A673 (cell line): ENCODE measurements around the gene MOSPD3.

ENCODE experiments used
- EZH2 ChIP-seq: fragments of 200-600 bp; sonication (generic); IDR thresholded peaks from 2 replicates; pipeline ENCODE4 v1.6.1; 2017; ENCODE audit warnings: borderline replicate concordance, low read depth, mild to moderate bottlenecking, mixed read lengths, antibody characterized with exemption, low read length; ENCODE audit not compliant: poor library complexity, severe bottlenecking
- TF ChIP-seq, protein P1 (sequence below): fragments of 300-800, 200-600 bp; sonication (generic); conservative IDR thresholded peaks from 2 replicates; pipeline ENCODE4 v1.5.1; 2017; ENCODE audit warnings: low read depth, mild to moderate bottlenecking, antibody characterized with exemption, low read length, moderate library complexity, mixed read lengths

DNA sequence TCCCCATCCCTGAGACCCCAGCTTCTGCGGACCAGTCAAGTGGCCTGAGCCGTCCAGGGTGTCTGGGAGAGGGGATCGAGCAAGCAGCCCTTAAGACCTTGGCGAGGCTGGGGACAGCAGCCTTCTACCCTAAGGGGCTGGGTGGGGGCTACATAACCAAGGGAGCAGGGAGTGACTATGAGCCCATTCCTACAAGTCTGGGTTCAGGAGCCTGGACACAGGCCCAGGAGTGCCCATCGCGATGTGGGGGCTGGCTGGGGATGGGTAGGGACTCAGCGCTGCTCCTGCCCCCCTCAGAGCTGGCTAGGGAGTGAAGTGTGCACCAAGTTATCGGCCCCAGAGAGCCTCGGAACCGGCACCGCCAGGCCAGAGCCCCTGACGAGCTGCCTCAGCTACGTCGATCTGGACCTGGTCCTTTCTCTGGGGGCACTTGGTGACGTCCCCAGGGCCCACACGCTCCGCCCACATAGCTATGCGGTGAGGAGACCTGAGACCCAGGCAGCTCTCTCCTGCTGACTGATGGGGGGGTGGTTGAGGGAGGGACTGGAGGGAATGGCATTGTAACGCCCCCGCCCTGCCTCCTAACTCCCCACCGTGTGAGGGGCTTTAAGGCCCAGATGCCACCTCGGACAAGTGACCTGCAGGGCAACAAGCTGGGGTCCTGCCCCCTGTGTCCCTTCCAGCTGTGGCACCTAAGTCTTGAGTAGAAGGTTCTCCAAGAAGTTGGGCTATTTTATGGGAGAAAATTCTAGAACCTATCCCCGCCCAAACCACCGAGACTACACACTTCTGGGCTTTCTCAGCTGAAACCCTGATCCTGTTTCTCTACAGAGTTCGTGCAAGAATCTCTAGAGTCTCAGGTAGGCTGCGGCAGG is 41.1 kb upstream of the MOSPD3 start:
- TF ChIP-seq, protein P1, sequence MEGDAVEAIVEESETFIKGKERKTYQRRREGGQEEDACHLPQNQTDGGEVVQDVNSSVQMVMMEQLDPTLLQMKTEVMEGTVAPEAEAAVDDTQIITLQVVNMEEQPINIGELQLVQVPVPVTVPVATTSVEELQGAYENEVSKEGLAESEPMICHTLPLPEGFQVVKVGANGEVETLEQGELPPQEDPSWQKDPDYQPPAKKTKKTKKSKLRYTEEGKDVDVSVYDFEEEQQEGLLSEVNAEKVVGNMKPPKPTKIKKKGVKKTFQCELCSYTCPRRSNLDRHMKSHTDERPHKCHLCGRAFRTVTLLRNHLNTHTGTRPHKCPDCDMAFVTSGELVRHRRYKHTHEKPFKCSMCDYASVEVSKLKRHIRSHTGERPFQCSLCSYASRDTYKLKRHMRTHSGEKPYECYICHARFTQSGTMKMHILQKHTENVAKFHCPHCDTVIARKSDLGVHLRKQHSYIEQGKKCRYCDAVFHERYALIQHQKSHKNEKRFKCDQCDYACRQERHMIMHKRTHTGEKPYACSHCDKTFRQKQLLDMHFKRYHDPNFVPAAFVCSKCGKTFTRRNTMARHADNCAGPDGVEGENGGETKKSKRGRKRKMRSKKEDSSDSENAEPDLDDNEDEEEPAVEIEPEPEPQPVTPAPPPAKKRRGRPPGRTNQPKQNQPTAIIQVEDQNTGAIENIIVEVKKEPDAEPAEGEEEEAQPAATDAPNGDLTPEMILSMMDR = no peak
- no peak for TF ChIP-seq EZH2
